GM23338 (cell line): Measurements from ENCODE around the gene VIPAS39. TPM values are rescaled to one million over a fixed set of nuclear protein-coding genes. Genes with fewer than 3 reads are reported as not detected.

Source experiments
- ATAC-seq: fragments of 200-7000 bp; cut with Tn5 transposase; 3 replicates; pipeline ENCODE4 v1.9.1; 2020
- DNase-seq: peaks from one replicate; pipeline ENCODE4 v3.0.0-alpha.2; 2015; ENCODE audit warnings: low spot score
- H2AFZ ChIP-seq: fragments of 200-600 bp; sonication (generic); 2 replicates; pipeline ENCODE4 v1.8.0; 2016; ENCODE audit warnings: antibody characterized with exemption, mild to moderate bottlenecking, moderate library complexity
- H3F3A ChIP-seq: fragments of 200-600 bp; sonication (generic); replicated peaks from 2 replicates; pipeline ENCODE4 v1.8.0; 2017; ENCODE audit warnings: antibody characterized with exemption, mixed run types, low read depth
- H3K27ac ChIP-seq: fragments of 200-600 bp; sonication (generic); 2 replicates; pipeline ENCODE4 v1.6.1; 2016; ENCODE audit warnings: low read depth
- H3K27me3 ChIP-seq: fragments of 200-600 bp; sonication (generic); 2 replicates; pipeline ENCODE4 v1.8.0; 2016; ENCODE audit warnings: mild to moderate bottlenecking, mixed run types, moderate library complexity; ENCODE audit not compliant: insufficient read depth
- H3K36me3 ChIP-seq: fragments of 200-600 bp; sonication (generic); 2 replicates; pipeline ENCODE4 v1.8.0; 2016; ENCODE audit warnings: mild to moderate bottlenecking; ENCODE audit not compliant: insufficient read depth
- H3K4me1 ChIP-seq: fragments of 200-600 bp; sonication (generic); 2 replicates; pipeline ENCODE4 v1.8.0; 2016; ENCODE audit warnings: mild to moderate bottlenecking, moderate library complexity; ENCODE audit not compliant: insufficient read depth
- H3K4me2 ChIP-seq: fragments of 200-600 bp; sonication (generic); 2 replicates; pipeline ENCODE4 v1.7.1; 2017; ENCODE audit warnings: mixed run types
- H3K4me3 ChIP-seq: fragments of 200-600 bp; sonication (generic); 2 replicates; pipeline ENCODE4 v1.6.1; 2016; ENCODE audit warnings: mixed run types
- H3K79me2 ChIP-seq: fragments of 200-600 bp; sonication (generic); replicated peaks from 2 replicates; pipeline ENCODE4 v1.8.0; 2017; ENCODE audit warnings: mild to moderate bottlenecking; ENCODE audit not compliant: insufficient read depth
- H3K9me2 ChIP-seq: fragments of 200-600 bp; sonication (generic); 2 replicates; pipeline ENCODE4 v1.8.0; 2017; ENCODE audit not compliant: insufficient read depth
- H4K20me1 ChIP-seq: fragments of 200-600 bp; sonication (generic); replicated peaks from 2 replicates; pipeline ENCODE4 v1.8.0; 2017; ENCODE audit warnings: mild to moderate bottlenecking; ENCODE audit not compliant: insufficient read depth
- H3K27ac Mint-ChIP-seq: 2 replicates; pipeline ENCODE4 v1.8.0; 2020; ENCODE audit warnings: inconsistent platforms, mild to moderate bottlenecking, moderate library complexity, mixed read lengths
- H3K27me3 Mint-ChIP-seq: 3 replicates; pipeline ENCODE4 v1.8.0; 2022; ENCODE audit warnings: low read depth, mild to moderate bottlenecking, moderate library complexity, mixed read lengths, inconsistent platforms; ENCODE audit not compliant: insufficient read depth, poor library complexity
- H3K36me3 Mint-ChIP-seq: 3 replicates; pipeline ENCODE4 v1.8.0; 2021; ENCODE audit warnings: low read depth, mild to moderate bottlenecking, inconsistent platforms, moderate library complexity, mixed read lengths
- H3K4me1 Mint-ChIP-seq: 3 replicates; pipeline ENCODE4 v1.8.0; 2020; ENCODE audit warnings: mild to moderate bottlenecking, inconsistent platforms, mixed read lengths
- H3K4me3 Mint-ChIP-seq: 3 replicates; pipeline ENCODE4 v1.8.0; 2021; ENCODE audit warnings: moderate library complexity, mild to moderate bottlenecking, inconsistent platforms, mixed read lengths
- H3K9me3 Mint-ChIP-seq: 3 replicates; pipeline ENCODE4 v1.8.0; 2020; ENCODE audit warnings: moderate library complexity, mild to moderate bottlenecking, inconsistent platforms, mixed read lengths
- CREB1 ChIP-seq: fragments of 250-450 bp; sonication (Bioruptor Pico); IDR thresholded peaks from 2 replicates; pipeline ENCODE4 v1.5.0; 2020; ENCODE audit warnings: low read depth, mild to moderate bottlenecking, moderate library complexity
- CTCF ChIP-seq, 2 experiments: fragments of 200-600 bp in 1 of 2; sonication (generic) in 1 of 2; conservative IDR thresholded peaks; 2 replicates each; pipeline versions ENCODE4 v1.5.1 to v1.6.1; 2016 to 2017; ENCODE audit warnings: antibody characterized with exemption in 2 of 2, low read depth in 2 of 2, mild to moderate bottlenecking in 2 of 2, moderate library complexity in 1 of 2
- EZH2 ChIP-seq: fragments of 200-600 bp; sonication (generic); IDR thresholded peaks from one replicate; pipeline ENCODE4 v1.8.0; 2017; ENCODE audit warnings: antibody characterized with exemption, mild to moderate bottlenecking, low read depth; ENCODE audit not compliant: unreplicated experiment
- EZH2phosphoT487 ChIP-seq: fragments of 200-600 bp; sonication (generic); IDR thresholded peaks from one replicate; pipeline ENCODE4 v1.8.1; 2018; ENCODE audit warnings: antibody characterized with exemption; ENCODE audit not compliant: unreplicated experiment
- JUNB ChIP-seq: IDR thresholded peaks from one replicate; pipeline ENCODE4 v1.6.1; 2016; ENCODE audit warnings: antibody characterized with exemption; ENCODE audit not compliant: unreplicated experiment
- NANOG ChIP-seq: IDR thresholded peaks from 2 replicates; pipeline ENCODE4 v1.6.1; 2016; ENCODE audit warnings: antibody characterized with exemption, borderline replicate concordance
- POLR2AphosphoS5 ChIP-seq: IDR thresholded peaks from 2 replicates; pipeline ENCODE4 v1.6.1; 2016; ENCODE audit warnings: antibody characterized with exemption, low read depth
- REST ChIP-seq: IDR thresholded peaks from one replicate; pipeline ENCODE4 v1.6.1; 2018; ENCODE audit warnings: antibody characterized with exemption; ENCODE audit not compliant: unreplicated experiment
- STAT1 ChIP-seq: IDR thresholded peaks from one replicate; pipeline ENCODE4 v1.6.1; 2016; ENCODE audit warnings: antibody characterized with exemption; ENCODE audit not compliant: unreplicated experiment
- ZNF114 ChIP-seq: fragments of 250-450 bp; sonication (Bioruptor Pico); IDR thresholded peaks from 2 replicates; pipeline ENCODE4 v1.5.0; 2020; ENCODE audit warnings: mild to moderate bottlenecking, moderate library complexity
- ZNF331 ChIP-seq: fragments of 250-450 bp; sonication (Bioruptor Pico); IDR thresholded peaks from 2 replicates; pipeline ENCODE4 v1.5.0; 2020; ENCODE audit warnings: low read depth, mild to moderate bottlenecking, moderate library complexity
- polyA plus RNA-seq: library from polyadenylated mRNA; unstranded; fragments of >200 nt; fragmentation: Nextera tagmentation; extraction: Ambion mirVana; gene quantifications from 2 replicates; pipeline ENCODE4 v1.2.1, GENCODE V29; 2016
- total RNA-seq: library from RNA; depleted of rRNA; stranded (reverse); fragments of >200 nt; shearing (Covaris generic); gene quantifications from 2 replicates; pipeline ENCODE4 v1.2.3, GENCODE V29; 2014
- TF ChIP-seq, protein P1 (sequence below): IDR thresholded peaks from 2 replicates; pipeline ENCODE4 v1.6.1; 2016; ENCODE audit warnings: antibody characterized with exemption
- TF ChIP-seq, protein P2 (sequence below): fragments of 250-450 bp; sonication (Bioruptor Pico); IDR thresholded peaks from 2 replicates; pipeline ENCODE4 v1.5.0; 2020; ENCODE audit warnings: mild to moderate bottlenecking, moderate library complexity

VIPAS39 gene
- total and polyA plus RNA-seq, 2 experiments from 2014 or later = 9.4 to 21.8 TPM

GRCh38 chr14:77457115-77457521, 283 bp downstream of the VIPAS39 start:
- Histone ChIP-seq H4K20me1 (peaks cover 19% of the 10 kb centered on the region), H2AFZ (peak overlapping the region; percentile 90), H3K4me1 (peaks cover 5% of the 10 kb centered on the region), H3K79me2 (peaks cover 49% of the 10 kb centered on the region), H3K27me3 (no peaks in the 10 kb centered on the region), H3K4me2 (peak overlapping the region; percentile 90), H3K27ac (peak overlapping the region; percentile 67), H3K4me3 (peak overlapping the region; percentile 80), H3F3A (no peaks in the 10 kb centered on the region), H3K36me3 (peaks cover 27% of the 10 kb centered on the region), H3K9me2 (no peaks in the 10 kb centered on the region)
- peaks cover 32% of the 10 kb centered on the region for H3K36me3 Mint-ChIP-seq
- peak overlapping the region; percentile 91 for H3K27ac Mint-ChIP-seq
- H3K27me3 Mint-ChIP-seq = peaks cover 12% of the 10 kb centered on the region
- no peak for TF ChIP-seq STAT1
- no peak for TF ChIP-seq ZNF331 (CRISPR knock-in tag)
- TF ChIP-seq REST = no peak
- no peak for TF ChIP-seq CREB1 (CRISPR knock-in tag)
- TF ChIP-seq NANOG = no peak
- TF ChIP-seq, protein P1, sequence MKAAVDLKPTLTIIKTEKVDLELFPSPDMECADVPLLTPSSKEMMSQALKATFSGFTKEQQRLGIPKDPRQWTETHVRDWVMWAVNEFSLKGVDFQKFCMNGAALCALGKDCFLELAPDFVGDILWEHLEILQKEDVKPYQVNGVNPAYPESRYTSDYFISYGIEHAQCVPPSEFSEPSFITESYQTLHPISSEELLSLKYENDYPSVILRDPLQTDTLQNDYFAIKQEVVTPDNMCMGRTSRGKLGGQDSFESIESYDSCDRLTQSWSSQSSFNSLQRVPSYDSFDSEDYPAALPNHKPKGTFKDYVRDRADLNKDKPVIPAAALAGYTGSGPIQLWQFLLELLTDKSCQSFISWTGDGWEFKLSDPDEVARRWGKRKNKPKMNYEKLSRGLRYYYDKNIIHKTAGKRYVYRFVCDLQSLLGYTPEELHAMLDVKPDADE = no peak
- TF ChIP-seq POLR2AphosphoS5 = no peak; the same call in 1 of the 2 replicates
- no peak for TF ChIP-seq EZH2phosphoT487
- no peak for TF ChIP-seq JUNB
- TF ChIP-seq CTCF (conservative IDR thresholded peaks at IDR 0.05; ENCODE audit: low read depth in 2 of 2) = no peak
- no peak for TF ChIP-seq ZNF114 (CRISPR knock-in tag)
- TF ChIP-seq EZH2 = no peak
- TF ChIP-seq, protein P2, sequence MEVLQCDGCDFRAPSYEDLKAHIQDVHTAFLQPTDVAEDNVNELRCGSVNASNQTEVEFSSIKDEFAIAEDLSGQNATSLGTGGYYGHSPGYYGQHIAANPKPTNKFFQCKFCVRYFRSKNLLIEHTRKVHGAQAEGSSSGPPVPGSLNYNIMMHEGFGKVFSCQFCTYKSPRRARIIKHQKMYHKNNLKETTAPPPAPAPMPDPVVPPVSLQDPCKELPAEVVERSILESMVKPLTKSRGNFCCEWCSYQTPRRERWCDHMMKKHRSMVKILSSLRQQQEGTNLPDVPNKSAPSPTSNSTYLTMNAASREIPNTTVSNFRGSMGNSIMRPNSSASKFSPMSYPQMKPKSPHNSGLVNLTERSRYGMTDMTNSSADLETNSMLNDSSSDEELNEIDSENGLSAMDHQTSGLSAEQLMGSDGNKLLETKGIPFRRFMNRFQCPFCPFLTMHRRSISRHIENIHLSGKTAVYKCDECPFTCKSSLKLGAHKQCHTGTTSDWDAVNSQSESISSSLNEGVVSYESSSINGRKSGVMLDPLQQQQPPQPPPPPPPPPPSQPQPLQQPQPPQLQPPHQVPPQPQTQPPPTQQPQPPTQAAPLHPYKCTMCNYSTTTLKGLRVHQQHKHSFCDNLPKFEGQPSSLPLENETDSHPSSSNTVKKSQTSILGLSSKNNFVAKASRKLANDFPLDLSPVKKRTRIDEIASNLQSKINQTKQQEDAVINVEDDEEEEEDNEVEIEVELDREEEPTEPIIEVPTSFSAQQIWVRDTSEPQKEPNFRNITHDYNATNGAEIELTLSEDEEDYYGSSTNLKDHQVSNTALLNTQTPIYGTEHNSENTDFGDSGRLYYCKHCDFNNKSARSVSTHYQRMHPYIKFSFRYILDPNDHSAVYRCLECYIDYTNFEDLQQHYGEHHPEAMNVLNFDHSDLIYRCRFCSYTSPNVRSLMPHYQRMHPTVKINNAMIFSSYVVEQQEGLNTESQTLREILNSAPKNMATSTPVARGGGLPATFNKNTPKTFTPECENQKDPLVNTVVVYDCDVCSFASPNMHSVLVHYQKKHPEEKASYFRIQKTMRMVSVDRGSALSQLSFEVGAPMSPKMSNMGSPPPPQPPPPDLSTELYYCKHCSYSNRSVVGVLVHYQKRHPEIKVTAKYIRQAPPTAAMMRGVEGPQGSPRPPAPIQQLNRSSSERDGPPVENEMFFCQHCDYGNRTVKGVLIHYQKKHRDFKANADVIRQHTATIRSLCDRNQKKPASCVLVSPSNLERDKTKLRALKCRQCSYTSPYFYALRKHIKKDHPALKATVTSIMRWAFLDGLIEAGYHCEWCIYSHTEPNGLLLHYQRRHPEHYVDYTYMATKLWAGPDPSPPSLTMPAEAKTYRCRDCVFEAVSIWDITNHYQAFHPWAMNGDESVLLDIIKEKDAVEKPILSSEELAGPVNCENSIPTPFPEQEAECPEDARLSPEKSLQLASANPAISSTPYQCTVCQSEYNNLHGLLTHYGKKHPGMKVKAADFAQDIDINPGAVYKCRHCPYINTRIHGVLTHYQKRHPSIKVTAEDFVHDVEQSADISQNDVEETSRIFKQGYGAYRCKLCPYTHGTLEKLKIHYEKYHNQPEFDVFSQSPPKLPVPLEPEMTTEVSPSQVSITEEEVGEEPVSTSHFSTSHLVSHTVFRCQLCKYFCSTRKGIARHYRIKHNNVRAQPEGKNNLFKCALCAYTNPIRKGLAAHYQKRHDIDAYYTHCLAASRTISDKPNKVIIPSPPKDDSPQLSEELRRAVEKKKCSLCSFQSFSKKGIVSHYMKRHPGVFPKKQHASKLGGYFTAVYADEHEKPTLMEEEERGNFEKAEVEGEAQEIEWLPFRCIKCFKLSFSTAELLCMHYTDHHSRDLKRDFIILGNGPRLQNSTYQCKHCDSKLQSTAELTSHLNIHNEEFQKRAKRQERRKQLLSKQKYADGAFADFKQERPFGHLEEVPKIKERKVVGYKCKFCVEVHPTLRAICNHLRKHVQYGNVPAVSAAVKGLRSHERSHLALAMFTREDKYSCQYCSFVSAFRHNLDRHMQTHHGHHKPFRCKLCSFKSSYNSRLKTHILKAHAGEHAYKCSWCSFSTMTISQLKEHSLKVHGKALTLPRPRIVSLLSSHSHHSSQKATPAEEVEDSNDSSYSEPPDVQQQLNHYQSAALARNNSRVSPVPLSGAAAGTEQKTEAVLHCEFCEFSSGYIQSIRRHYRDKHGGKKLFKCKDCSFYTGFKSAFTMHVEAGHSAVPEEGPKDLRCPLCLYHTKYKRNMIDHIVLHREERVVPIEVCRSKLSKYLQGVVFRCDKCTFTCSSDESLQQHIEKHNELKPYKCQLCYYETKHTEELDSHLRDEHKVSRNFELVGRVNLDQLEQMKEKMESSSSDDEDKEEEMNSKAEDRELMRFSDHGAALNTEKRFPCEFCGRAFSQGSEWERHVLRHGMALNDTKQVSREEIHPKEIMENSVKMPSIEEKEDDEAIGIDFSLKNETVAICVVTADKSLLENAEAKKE (CRISPR knock-in tag) = no peak
- ATAC-seq = peak; percentile 19
- H3K4me3 Mint-ChIP-seq = peak overlapping the region; percentile 99
- H3K9me3 Mint-ChIP-seq = no peaks in the 10 kb centered on the region; the same call in 2 of the 3 replicates
- H3K4me1 Mint-ChIP-seq = peaks cover 18% of the 10 kb centered on the region
- no peak for DNase-seq
